Stimulated activated CD4-positive, alpha-beta T cell treated with anti-CD3 and anti-CD28 coated beads, Interleukin-15, amount 100 ng/mL, for 1 hour (primary cell): ENCODE results near the gene VWA1.
A peak's percentile ranks its signal among the peaks of the same experiment; 100 is the strongest.
"Not testable (repeated sequence)": the region's sequence is repeated elsewhere in the genome, so short reads cannot be mapped to it uniquely, and the experiment has no call there.

Experiments used
- DNase-seq, 2 donors: peaks; one replicate each; pipeline ENCODE4 v3.0.0-alpha.2; 2020; ENCODE audit warnings: low read depth in 1 of 2, low spot score in 1 of 2

The VWA1 gene

DNA sequence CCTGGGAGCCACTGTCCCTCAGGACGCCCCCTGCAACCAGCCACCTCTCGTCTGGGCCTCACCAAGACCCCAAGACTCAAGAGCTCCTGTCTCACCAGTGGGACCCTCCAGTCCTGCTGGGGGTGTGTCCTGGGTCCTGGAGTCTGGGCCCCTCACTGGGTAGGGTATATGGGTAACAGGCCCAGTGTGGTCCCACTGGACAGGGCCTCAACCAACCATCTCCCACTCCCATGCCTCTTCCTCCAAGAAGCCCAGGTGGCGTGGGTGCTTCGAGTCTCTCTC is 725 bp upstream of the VWA1 start:
- no peak for DNase-seq

DNA sequence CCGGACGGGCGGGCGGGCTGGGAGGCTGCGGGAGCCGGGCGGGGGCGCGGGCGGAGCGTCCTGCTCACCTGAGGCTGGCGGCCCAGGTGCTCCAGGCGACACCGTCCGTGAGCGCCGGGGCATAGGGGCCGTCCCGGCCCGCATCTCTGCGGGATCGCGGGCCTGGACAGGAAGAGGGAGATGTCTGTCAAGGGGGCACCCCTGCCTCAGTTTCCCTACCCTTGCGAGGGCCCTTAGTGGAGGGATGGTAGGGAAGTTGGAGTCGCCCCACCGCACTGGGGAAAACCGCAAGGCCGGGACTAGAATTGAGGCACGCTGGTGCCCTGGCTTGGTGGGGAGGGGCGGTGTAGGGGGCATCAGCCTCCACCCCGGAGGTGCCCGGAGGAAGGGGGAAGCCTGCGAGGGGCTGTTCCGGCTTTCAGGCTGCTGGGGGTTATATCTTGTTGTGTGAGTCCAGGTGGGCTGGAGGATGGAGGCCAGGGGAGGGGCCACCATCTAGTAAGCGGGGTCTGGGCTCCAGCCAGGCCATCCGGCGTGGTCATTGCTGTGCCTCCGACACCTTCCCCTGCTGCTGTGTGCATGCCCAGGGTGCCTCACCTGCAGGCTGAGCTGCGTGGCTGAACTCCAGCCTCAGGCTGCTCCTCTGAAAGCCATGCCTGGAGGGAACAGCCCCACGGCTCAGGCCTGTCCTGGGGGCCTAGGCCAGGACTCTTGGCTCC is 580 bp downstream of the VWA1 start:
- no peak for DNase-seq

DNA sequence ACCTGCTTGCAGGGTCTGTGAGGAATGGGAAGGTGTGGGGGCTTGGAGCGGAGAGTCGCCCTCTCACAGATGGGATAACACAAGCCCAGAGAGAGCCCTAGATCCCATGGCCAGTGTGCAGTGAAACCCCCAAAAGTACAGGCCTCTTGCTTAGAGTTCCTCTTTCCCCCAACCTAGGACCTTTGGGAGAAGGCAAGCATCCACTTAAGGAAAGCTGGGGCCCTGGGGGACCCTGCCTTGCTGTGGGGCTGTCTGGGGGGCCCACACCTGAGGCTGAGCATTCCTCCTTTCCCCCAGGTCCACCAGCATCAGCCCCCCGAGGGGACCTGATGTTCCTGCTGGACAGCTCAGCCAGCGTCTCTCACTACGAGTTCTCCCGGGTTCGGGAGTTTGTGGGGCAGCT is 1.1 kb downstream of the VWA1 start:
- DNase-seq, result no peak

DNA sequence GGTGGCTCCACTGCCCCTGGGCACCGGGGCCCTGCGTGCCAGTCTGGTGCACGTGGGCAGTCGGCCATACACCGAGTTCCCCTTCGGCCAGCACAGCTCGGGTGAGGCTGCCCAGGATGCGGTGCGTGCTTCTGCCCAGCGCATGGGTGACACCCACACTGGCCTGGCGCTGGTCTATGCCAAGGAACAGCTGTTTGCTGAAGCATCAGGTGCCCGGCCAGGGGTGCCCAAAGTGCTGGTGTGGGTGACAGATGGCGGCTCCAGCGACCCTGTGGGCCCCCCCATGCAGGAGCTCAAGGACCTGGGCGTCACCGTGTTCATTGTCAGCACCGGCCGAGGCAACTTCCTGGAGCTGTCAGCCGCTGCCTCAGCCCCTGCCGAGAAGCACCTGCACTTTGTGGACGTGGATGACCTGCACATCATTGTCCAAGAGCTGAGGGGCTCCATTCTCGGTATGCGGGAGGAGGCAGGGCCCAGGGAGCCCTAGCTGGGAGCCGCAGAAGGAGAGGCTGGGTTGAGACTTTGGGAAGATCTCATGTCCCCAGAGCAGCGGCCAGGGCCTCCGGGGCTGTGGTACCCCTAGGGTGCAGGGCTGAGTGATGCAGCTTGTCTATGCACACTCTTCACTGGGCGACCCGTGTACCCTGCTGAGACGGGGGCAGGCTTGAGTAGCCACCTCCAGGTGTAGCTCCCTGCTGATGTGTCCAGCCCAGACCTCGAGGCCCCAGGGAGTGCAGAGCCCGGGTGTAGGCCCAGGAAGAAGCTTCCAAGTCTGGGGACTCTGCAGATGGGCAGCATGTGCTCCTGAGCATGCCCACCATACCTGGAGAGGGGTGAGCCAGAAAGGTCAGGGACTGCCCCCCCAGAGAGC is 1.8 kb downstream of the VWA1 start:
- DNase-seq, result no peak

DNA sequence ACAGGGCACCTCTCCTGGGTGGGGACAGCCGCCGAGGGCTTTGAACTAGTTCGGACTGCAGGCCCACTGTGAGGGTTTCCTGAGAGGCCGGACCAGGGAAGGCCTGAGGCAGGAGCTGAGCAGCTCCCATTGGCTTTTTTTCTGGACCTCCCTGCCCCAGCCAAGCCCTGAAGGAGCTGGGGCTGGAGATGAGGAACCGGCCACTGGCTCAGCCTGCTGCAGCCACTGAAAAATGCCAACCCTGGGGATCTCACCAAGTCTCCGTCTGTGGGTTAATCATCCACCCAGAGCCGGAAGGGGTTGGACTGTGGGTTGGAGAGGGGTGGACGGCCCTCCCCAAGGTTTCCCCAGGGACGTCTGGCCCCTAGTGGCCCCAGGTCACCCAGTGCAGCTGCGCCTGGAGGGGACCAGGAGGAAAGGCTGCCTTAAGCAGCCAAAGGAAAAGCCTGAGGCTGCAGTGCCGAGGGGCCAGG is 2.5 kb downstream of the VWA1 start:
- DNase-seq, result no peak

DNA sequence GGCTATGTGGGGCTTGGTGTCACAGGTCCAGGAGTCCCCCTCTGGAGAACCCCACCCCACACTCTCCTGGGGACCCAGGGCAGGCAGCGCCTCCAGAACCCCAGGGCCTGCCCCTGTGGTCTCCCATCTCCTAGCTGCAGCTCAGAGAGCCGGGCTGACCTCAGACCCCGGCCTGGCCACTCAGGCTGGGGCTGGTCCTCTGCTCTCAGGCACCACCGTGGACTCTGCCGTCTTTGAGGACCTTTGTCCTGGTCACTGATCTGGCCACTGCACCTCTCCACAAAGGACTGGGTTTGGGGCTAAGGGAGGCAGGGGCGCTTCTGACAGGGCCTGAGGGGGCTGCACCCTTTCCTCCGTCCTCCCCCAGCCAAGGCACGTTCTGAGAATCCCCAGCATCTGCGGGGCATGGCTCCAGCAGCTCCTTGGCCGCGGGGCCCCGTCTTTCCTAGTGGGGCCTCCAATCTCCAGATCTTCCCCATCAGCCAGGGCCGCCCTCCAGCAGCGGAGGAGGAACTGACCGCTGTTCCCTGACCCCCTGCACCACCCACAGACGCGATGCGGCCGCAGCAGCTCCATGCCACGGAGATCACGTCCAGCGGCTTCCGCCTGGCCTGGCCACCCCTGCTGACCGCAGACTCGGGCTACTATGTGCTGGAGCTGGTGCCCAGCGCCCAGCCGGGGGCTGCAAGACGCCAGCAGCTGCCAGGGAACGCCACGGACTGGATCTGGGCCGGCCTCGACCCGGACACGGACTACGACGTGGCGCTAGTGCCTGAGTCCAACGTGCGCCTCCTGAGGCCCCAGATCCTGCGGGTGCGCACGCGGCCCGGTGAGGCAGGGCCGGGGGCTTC is 3.3 kb downstream of the VWA1 start:
- no peak for DNase-seq

DNA sequence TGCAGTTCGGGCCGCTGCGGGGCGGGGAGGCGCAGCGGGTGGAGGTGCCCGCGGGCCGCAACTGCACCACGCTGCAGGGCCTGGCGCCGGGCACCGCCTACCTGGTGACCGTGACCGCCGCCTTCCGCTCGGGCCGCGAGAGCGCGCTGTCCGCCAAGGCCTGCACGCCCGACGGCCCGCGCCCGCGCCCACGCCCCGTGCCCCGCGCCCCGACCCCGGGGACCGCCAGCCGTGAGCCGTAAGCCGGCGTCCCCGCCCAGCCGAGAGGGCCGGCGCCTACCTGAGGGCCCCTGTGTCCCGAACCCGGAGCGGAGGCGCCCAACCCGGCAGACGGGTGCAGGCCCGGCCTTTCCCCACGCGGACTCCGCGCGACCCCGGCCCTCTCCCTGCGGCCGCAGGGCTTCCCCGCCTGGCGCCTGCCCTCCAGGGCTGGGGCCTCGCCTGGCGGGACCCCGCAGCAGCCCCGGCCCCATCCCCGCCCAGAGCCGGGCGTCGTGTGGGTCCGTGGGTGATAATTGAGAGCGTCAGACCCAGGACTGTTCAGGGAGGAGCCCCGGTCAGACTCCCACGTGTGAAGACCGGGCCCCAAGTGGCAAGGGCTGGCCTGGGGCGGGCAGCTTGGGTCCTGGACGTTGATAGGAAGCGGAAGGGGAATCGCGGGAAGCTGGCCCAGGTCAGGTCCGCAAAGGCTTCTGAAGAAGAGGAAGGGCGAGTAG is 4.2 kb downstream of the VWA1 start:
- DNase-seq, result no peak

DNA sequence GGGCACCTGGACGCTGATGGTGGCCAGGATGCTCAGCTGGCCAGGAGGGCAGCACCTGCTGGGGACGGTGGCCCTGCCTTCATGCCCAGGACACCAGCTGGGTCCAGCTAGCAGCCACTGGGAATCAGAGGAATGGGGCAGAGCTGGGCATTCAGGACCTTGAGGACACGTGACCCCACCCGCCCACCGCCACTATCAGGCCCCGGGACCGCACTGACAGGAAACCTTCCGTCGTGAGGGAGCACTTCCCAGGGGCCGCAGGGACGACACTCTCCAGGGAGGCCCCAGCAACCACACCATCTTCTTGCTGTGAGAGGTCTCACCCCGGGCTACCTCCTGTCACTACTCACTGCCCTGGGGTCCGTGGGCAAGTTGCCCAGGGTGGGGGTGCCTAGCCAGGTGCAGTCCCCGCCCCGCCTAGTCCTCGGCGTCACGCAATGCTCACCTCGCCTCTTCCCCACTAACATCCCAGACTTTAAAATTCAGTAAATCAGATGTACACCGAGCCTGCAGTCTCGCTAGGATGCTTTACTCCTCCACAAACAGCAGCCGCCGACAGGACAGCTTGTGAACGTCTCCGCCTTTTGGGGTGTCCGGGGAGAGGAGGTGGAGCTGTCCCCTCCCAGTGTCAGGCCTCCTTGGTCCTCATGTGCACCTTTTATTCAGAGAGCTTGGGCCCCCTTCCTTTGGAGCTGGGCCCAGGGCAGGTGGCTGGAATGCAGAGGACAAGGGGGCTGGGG is 4.9 kb downstream of the VWA1 start:
- no peak for DNase-seq

DNA sequence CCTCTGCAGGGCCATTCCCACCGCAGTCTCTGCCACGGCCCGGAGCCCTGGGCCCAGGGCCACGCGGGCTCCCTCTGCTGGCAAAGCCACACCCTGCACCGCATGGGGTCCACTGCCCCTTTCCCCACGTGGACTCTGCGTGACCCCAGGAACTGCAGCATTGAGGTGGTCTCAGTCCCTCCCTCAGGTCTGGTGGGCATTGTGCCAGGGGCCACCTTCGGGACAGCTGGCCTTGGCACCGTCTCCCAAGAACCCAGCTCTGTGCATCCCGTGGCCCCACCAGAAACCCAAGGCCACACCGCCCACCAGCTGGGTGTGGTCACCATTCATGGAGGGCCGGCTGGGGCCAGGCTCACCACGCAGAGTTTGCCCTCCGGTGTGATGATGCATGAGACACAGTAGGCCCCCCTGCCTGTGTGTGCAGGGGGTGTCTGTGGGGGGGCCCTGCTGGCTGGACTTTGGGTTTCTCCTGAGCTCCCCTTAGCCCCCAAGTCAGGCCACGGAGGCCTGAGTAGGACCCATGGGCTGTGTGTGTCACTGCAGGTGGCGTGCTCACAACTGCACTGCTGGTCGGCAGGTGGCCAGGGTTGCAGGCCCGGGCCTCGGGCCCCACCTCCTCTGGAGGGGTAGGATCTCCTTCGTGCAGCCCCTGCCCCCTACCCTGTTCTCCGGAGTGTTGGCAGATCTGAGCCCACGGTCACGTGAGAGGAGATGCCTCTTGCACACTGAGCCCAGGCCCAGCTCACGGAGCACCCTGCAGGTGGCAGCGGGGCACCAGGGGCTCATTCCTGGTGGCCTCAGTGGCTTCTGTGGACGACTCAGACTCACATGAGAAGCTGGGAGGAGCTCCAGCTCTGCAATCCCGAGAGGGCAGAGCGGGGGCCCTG is 5.8 kb downstream of the VWA1 start:
- DNase-seq, result peak; percentile 22 to 57

DNA sequence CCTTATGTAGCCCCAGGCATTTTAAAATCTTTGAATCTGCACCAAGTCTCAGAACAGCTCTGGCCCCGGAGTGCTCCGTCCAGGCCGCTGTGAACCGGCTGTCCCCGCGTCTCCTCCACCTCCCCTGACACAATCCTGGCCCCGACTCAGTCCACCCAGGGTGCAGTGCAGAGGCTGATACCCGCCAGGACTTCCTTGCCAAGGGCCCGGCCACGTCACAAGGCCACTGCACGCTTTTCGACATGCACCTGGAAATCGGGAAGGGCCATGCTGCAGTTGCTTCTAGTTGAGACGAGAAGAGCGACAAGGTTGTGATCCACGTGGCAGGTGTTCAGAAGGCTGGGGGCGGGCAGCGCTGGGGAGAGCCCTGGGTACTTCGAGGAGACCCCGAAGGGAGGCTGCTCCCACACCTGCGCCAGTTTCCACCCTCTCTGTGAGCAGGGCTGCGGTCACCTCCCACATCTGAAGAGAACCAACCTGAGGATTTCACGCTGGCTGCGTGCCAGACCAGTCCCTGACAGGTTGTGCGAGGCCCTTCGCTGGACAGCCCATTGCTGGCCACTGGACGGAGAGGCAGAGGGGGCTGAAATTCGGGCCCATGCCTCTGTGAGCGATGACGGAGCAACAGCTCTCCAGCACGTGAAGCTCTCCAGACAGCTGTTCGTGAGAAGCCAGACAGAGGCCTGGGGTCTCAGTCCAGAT is 6.7 kb downstream of the VWA1 start:
- DNase-seq, result no peak

DNA sequence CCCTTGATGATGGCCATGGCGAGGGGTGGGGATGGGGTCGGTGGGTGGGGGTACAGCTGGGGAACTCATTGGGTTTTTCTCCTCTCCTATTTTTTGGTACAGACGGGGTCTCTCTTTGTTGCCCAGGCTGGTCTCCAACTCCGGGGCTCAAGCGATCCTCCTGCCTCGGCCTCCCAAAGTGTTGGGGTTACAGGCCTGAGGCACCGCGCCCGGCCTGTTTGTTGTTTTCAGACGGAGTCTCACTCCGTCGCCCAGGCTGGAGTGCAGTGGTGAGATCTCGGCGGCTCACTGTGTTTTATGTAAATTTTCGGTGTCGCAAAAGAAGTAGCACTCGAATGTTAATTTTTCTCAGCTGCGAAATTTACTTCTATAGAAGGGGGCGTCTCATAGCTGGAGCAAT is 11.1 kb downstream of the VWA1 start:
- not testable (repeated sequence) for DNase-seq

DNA sequence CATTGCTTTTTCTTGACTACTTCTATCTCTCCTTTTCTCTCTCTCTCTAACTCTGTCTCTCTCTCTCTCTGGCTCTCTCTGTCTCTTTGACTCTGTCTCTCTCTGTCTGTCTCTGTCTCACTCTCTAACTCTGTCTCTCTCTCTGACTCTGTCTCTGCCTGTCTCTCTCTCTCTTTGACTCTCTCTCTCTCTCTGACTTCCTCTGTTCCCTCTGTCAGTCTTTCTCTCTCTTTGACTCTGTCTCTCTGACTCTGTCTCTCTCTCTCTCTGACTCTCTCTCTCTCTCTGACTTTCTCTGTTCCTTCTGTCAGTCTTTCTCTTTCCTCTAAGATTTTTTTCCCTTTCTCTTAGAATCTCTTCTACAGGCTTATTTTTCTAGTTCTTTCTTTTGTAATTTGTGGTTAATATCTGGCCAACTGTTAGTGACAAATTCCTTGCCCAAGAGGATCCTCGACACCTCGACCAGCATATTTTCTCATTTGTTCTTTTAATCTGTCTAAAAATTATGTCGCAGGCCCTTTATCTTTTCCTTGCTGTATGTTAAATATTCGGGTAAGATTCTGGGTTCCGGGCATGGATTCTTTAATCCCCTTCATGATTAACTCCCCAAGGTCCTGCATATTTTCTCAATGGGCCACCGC is 13.7 kb downstream of the VWA1 start, which contains the start of gene ATAD3C:
Gene ATAD3C (plus strand): TSS at position 591 of the 641 bp plus-strand sequence. CDS start 995 bp downstream, outside the sequence.
- no peak for DNase-seq

DNA sequence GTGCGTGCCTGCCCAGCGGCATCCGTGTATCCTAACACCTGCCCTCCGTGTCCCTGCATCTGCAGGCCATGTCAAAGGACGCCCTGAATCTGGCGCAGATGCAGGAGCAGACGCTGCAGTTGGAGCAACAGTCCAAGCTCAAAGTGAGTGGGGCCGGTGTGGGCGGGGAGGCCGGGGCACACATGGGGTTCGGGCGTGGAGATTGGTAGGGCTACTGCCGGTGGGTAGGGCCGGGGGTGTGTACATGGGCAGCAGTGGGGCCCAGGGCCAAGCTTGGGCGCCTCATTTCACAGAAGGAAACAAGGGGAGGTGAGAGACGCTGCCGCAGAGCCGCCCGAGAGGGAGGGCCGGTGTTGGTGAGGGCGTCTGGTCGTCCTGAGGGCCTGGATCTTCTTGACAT is 15.1 kb downstream of the VWA1 start:
- DNase-seq, result not testable (repeated sequence)

DNA sequence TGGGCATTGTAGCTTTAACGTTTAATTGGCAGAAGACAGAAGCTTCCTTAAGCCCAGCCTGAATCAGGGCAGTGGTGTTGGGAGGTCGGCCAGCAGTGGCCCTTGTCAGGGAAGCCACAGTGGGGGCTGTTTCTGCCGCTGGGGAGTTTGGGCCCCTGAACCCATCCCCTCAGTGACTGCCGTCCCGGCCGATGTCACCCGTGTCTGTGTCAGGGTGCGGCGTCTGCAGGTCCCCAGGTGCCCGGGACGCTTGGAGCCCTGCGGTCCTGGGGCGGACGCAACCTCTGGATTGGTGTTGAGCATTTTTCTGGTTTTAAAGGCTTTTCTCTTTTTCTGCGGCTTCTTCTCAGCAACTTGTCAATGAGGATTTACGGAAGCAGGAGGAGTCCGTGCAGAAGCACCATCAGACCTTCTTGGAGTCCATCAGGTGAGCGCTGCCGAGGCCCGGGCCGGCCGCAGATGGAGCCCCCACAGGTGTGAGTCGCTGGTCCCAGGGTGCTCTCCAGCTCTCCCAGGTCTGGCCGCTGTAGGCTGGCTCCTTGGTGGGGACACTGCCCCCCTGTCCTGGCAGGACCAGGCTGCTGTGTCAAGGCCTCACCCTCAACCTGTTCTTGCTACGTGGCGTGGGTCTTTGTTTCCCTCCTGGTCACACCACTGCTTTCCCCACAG is 16.3 kb downstream of the VWA1 start:
- DNase-seq, result no peak

DNA sequence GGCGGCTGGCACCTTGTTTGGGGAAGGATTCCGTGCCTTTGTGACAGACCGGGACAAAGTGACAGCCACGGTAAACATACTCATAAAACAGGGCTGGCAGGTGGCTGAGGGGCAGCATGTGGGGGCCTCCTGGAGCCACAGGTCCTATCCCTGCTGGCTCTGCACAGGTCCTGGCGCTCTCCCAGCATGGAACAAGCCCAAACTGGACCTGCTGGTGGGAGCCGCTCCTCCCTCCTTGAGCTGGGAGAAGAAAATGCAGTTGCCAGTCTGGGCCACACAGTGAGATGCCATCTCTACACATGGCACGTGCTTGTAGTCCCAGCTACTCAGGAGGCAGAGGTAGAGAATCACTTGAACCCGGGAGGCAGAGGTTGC is 16.9 kb downstream of the VWA1 start:
- DNase-seq, result not testable (repeated sequence)

DNA sequence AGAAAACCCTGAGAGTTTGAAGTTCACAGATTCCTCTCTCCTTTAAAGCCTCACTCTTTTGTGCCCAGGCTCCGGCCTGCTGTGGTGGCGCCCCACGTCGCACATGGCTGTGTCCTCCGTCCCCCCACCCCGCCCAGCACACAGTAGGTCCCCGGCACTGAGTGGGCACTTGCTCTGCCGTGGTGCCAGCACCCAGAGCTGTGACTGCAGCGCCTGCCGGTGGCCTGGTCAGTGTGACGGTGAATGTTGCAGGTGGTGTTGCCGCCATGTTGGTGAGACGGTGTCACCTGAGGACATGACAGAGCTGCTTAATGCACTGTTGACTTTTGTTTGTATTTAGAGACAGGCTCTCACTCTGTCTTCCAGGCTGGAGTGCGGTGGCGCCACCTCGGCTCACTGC is 17.4 kb downstream of the VWA1 start:
- DNase-seq, result no peak

DNA sequence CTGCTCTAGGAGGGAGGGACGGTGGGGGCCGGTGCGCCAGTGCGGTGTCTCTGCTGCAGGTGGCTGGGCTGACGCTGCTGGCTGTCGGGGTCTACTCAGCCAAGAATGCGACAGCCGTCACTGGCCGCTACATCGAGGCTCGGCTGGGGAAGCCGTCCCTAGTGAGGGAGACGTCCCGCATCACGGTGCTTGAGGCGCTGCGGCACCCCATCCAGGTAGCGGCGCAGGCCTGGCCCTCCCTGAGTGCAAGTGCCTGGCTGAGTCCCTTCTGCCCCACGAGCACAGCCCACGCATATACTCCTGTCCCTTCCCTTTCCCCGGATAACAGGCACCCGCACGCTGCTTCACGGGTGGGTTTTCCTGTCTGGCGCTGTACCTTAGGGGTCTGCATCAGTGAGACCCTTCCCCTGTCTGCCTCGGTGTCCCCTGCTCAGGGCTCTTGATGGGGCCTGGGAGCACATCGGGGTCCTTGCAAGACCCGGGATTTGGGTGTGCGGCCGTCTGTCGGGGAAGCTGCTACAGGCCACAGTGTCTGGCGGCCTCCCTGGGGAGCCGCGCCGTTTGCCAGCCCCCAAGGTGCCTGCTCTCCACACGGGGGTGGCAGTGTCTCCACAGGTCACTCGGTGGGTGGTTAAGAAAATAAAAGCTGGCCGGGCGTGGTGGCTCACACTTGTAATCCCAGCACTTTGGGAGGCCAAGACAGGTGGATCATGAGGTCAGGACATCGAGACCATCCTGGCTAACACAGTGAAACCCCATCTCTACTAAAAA is 19.0 kb downstream of the VWA1 start:
- not testable (repeated sequence) for DNase-seq
